WTC11 (cell line): Measurements from ENCODE around the gene ZCCHC2.

Experiments used
- JUN ChIP-seq: sonication (generic); formaldehyde crosslinking; IDR thresholded peaks from 2 replicates; pipeline ENCODE4 v1.8.0; 2023; ENCODE audit warnings: mild to moderate bottlenecking, missing genetic modification reagents
- NFYB ChIP-seq: sonication (generic); formaldehyde crosslinking; conservative IDR thresholded peaks from 2 replicates; pipeline ENCODE4 v1.8.0; 2022; ENCODE audit warnings: low read depth, missing genetic modification reagents
- NR2C2 ChIP-seq: sonication (generic); formaldehyde crosslinking; IDR thresholded peaks from 2 replicates; pipeline ENCODE4 v1.8.0; 2022; ENCODE audit warnings: mild to moderate bottlenecking, missing genetic modification reagents
- OVOL2 ChIP-seq: fragments of 250-450 bp; sonication (Bioruptor Pico); IDR thresholded peaks from 2 replicates; pipeline ENCODE4 v1.9.0; 2021; ENCODE audit warnings: mild to moderate bottlenecking, borderline replicate concordance
- SMAD3 ChIP-seq: sonication (generic); formaldehyde crosslinking; IDR thresholded peaks from 2 replicates; pipeline ENCODE4 v1.8.0; 2022; ENCODE audit warnings: missing genetic modification reagents, mild to moderate bottlenecking, borderline replicate concordance
- SP1 ChIP-seq: sonication (generic); formaldehyde crosslinking; conservative IDR thresholded peaks from 2 replicates; pipeline ENCODE4 v1.8.1; 2022; ENCODE audit warnings: missing genetic modification reagents
- ZNF263 ChIP-seq: sonication (generic); formaldehyde crosslinking; IDR thresholded peaks from 2 replicates; pipeline ENCODE4 v1.8.1; 2022; ENCODE audit warnings: low read depth, mild to moderate bottlenecking, moderate library complexity, missing genetic modification reagents
- ZNF396 ChIP-seq: fragments of 250-450 bp; sonication (Bioruptor Pico); IDR thresholded peaks from 2 replicates; pipeline ENCODE4 v1.8.0; 2021; ENCODE audit warnings: mild to moderate bottlenecking, moderate library complexity, borderline replicate concordance
- ZNF416 ChIP-seq: fragments of 250-450 bp; sonication (Bioruptor Pico); IDR thresholded peaks from 2 replicates; pipeline ENCODE4 v1.9.0; 2021; ENCODE audit warnings: mild to moderate bottlenecking, inconsistent platforms
- TF ChIP-seq, protein P1 (sequence below): sonication (generic); formaldehyde crosslinking; IDR thresholded peaks from 2 replicates; pipeline ENCODE4 v1.8.0; 2023; ENCODE audit warnings: missing genetic modification reagents
- TF ChIP-seq, protein P2 (sequence below): fragments of 200-600 bp; IDR thresholded peaks from 2 replicates; pipeline ENCODE4 v1.8.0; 2022; ENCODE audit warnings: antibody characterized with exemption
- TF ChIP-seq, protein P3 (sequence below): fragments of 250-450 bp; sonication (Bioruptor Pico); IDR thresholded peaks from 2 replicates; pipeline ENCODE4 v1.8.0; 2021; ENCODE audit warnings: mild to moderate bottlenecking
- TF ChIP-seq, protein P4 (sequence below): sonication (generic); formaldehyde crosslinking; IDR thresholded peaks from 2 replicates; pipeline ENCODE4 v1.8.1; 2023; ENCODE audit warnings: mild to moderate bottlenecking, missing genetic modification reagents, moderate library complexity

DNA sequence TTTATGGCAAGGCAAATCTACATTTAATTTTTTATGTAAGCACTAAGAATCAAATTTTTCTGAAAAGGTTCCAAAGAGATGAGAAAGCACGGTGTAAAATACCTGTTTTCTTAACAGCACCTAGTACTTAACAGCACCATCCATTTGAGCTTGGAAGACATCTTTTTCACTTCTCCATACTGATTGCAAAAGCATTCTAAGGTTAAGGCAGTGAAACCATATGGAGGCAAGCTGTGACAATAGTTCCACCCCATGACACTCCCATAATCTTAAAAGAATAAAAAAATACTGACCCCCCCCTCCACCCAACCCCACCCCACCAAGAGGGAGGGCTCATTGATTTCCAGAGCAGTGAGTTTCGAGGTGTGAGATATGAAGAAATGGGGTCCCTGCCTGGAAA lies 60.6 kb downstream of the ZCCHC2 start:
- TF ChIP-seq, protein P1, sequence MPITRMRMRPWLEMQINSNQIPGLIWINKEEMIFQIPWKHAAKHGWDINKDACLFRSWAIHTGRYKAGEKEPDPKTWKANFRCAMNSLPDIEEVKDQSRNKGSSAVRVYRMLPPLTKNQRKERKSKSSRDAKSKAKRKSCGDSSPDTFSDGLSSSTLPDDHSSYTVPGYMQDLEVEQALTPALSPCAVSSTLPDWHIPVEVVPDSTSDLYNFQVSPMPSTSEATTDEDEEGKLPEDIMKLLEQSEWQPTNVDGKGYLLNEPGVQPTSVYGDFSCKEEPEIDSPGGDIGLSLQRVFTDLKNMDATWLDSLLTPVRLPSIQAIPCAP (CRISPR knock-in tag), result no peak
- TF ChIP-seq, protein P2, sequence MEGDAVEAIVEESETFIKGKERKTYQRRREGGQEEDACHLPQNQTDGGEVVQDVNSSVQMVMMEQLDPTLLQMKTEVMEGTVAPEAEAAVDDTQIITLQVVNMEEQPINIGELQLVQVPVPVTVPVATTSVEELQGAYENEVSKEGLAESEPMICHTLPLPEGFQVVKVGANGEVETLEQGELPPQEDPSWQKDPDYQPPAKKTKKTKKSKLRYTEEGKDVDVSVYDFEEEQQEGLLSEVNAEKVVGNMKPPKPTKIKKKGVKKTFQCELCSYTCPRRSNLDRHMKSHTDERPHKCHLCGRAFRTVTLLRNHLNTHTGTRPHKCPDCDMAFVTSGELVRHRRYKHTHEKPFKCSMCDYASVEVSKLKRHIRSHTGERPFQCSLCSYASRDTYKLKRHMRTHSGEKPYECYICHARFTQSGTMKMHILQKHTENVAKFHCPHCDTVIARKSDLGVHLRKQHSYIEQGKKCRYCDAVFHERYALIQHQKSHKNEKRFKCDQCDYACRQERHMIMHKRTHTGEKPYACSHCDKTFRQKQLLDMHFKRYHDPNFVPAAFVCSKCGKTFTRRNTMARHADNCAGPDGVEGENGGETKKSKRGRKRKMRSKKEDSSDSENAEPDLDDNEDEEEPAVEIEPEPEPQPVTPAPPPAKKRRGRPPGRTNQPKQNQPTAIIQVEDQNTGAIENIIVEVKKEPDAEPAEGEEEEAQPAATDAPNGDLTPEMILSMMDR, result no peak
- TF ChIP-seq ZNF263 (CRISPR knock-in tag) (no peak), SP1 (no peak), ZNF416 (CRISPR knock-in tag) (no peak), OVOL2 (CRISPR knock-in tag) (no peak), JUN (CRISPR knock-in tag) (no peak), NFYB (CRISPR knock-in tag) (no peak), ZNF396 (CRISPR knock-in tag) (no peak), NR2C2 (CRISPR knock-in tag) (no peak), SMAD3 (no peak)
- TF ChIP-seq, protein P3, sequence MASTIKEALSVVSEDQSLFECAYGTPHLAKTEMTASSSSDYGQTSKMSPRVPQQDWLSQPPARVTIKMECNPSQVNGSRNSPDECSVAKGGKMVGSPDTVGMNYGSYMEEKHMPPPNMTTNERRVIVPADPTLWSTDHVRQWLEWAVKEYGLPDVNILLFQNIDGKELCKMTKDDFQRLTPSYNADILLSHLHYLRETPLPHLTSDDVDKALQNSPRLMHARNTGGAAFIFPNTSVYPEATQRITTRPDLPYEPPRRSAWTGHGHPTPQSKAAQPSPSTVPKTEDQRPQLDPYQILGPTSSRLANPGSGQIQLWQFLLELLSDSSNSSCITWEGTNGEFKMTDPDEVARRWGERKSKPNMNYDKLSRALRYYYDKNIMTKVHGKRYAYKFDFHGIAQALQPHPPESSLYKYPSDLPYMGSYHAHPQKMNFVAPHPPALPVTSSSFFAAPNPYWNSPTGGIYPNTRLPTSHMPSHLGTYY (CRISPR knock-in tag), result no peak
- TF ChIP-seq, protein P4, sequence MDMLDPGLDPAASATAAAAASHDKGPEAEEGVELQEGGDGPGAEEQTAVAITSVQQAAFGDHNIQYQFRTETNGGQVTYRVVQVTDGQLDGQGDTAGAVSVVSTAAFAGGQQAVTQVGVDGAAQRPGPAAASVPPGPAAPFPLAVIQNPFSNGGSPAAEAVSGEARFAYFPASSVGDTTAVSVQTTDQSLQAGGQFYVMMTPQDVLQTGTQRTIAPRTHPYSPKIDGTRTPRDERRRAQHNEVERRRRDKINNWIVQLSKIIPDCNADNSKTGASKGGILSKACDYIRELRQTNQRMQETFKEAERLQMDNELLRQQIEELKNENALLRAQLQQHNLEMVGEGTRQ (CRISPR knock-in tag), result no peak
